IPS-20b (cell line): Measurements from ENCODE around the gene TCERG1L.

ENCODE experiments used
- H3K27ac ChIP-seq: one replicate; pipeline ENCODE4 v1.5.1; 2013; ENCODE audit warnings: low read length
- H3K27me3 ChIP-seq: 2 replicates; pipeline ENCODE4 v1.6.1; 2013; ENCODE audit warnings: mild to moderate bottlenecking, low read length, inconsistent platforms; ENCODE audit not compliant: insufficient read depth
- H3K36me3 ChIP-seq: 2 replicates; pipeline ENCODE4 v1.6.1; 2013; ENCODE audit warnings: low read depth, mild to moderate bottlenecking, inconsistent platforms, low read length, moderate library complexity; ENCODE audit not compliant: insufficient read depth
- H3K4me1 ChIP-seq: 2 replicates; pipeline ENCODE4 v1.6.1; 2013; ENCODE audit warnings: mild to moderate bottlenecking, control low read depth, inconsistent platforms, low read length, moderate library complexity; ENCODE audit not compliant: insufficient read depth
- H3K4me3 ChIP-seq: 2 replicates; pipeline ENCODE4 v1.5.1; 2013; ENCODE audit warnings: mild to moderate bottlenecking, low read length, inconsistent platforms
- H3K9ac ChIP-seq: 2 replicates; pipeline ENCODE4 v1.6.1; 2013; ENCODE audit warnings: low read depth, mild to moderate bottlenecking, inconsistent platforms, low read length, moderate library complexity
- H3K9me3 ChIP-seq: 2 replicates; pipeline ENCODE4 v1.6.1; 2013; ENCODE audit warnings: mild to moderate bottlenecking, low read depth, low read length, inconsistent platforms; ENCODE audit not compliant: insufficient read depth

Gene TCERG1L

GRCh38 chr10:131129544-131129943, 182.0 kb downstream of the TCERG1L start:
- no peak overlapping the region for H3K9ac ChIP-seq
- no peak overlapping the region for H3K27ac ChIP-seq
- H3K9me3 ChIP-seq = no peaks in the 10 kb centered on the region
- H3K4me1 ChIP-seq = peaks cover 10% of the 10 kb centered on the region
- H3K27me3 ChIP-seq = no peaks in the 10 kb centered on the region
- H3K4me3 ChIP-seq = no peak overlapping the region
- H3K36me3 ChIP-seq = no peaks in the 10 kb centered on the region

DNA sequence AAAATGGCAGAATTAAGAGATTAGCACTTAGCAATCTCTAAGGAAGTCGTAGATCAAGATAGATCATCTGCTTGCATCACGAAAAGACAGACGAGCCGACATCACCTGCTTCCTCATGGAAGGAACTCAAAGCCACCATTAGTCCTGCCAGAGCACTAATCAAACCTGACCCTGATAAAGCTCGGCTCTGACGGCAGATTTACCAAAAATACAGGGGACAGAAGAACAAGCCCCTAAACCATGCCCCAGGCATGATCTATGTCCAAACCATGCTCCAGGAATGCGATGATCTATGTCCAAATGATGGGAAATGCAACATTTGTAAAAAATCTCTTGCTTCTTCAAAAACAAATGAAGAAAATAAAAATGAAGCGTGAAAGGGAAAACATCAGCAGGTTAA, 182.8 kb downstream of the TCERG1L start:
- H3K36me3 ChIP-seq = no peaks in the 10 kb centered on the region
- no peak overlapping the region for H3K9ac ChIP-seq
- peaks cover 10% of the 10 kb centered on the region for H3K4me1 ChIP-seq
- no peak overlapping the region for H3K4me3 ChIP-seq
- H3K27me3 ChIP-seq = no peaks in the 10 kb centered on the region
- H3K9me3 ChIP-seq = no peaks in the 10 kb centered on the region
- H3K27ac ChIP-seq = no peak overlapping the region

DNA sequence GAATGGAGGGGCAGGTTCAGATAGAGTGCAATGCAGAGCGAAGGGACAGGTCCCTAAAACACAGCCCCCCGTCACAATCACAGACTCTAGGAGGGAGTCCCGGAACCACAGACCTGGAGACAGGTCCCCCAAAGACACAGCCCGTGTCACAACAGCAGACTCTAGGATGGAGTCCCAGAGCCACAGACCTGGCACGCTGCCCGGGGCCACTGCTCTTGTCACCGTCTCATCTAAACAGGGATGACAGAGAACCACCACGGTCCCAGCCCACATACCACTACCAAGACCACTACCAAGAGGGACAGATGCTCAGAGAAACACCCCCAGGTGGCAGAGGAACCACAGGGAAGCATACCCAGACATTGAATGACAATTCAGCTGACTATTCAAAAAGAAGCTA, 183.9 kb downstream of the TCERG1L start:
- H3K27ac ChIP-seq = no peak overlapping the region
- no peak overlapping the region for H3K4me3 ChIP-seq
- H3K27me3 ChIP-seq = no peaks in the 10 kb centered on the region
- peaks cover 5% of the 10 kb centered on the region; the same call in 1 of the 2 replicates for H3K9me3 ChIP-seq
- H3K36me3 ChIP-seq = no peaks in the 10 kb centered on the region
- H3K4me1 ChIP-seq = peaks cover 10% of the 10 kb centered on the region
- H3K9ac ChIP-seq = no peak overlapping the region

- Histone ChIP-seq H3K27ac (no peak overlapping the region), H3K4me1 (peaks cover 10% of the 10 kb centered on the region), H3K4me3 (no peak overlapping the region), H3K36me3 (no peaks in the 10 kb centered on the region), H3K9me3 (peaks cover 10% of the 10 kb centered on the region), H3K9ac (no peak overlapping the region), H3K27me3 (no peaks in the 10 kb centered on the region)
Measured at GRCh38 chr10:131127138-131127589, 184.4 kb downstream of the TCERG1L start.

DNA sequence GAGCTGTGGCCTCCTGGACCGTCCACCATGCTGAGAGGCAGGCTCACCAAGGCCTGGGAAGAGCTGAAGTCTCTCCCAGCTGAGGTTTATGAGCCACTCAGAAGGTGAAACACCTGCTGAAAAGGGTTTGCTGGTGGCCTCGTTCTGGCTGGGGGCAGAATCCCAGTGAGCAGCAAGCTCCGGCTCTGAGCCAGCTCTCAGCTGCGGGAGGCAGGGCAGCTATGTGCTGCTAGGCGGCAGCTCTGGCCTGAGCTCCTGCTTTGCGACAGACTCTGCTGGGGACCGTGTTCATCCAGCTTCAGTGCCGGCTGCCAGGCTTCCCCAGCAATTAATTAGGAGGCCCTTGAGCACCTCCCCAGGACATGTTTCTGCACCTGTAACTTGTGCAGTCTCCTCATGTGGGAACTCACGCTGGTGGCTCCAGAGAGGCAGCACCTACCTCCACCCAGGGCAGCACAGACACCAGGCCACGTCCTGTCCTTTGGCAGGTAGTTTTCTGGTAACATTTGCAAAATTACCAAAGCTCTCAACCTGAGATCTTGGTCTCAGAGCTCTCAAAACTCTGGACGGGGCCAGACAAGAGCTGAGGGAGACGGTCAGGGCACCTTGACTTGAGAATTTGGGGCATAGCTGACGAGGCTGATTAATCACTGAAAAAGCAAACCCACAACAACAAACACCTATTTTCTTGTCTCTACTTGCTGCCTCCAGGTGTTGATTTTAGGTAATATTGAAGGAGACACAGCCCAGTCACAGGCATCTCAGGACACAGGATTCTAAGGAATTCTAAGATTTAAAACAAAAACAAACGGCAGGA, 185.0 kb downstream of the TCERG1L start:
- no peak overlapping the region for H3K4me3 ChIP-seq
- no peaks in the 10 kb centered on the region for H3K27me3 ChIP-seq
- H3K27ac ChIP-seq = no peak overlapping the region
- peaks cover 10% of the 10 kb centered on the region for H3K4me1 ChIP-seq
- H3K36me3 ChIP-seq = no peaks in the 10 kb centered on the region
- H3K9ac ChIP-seq = no peak overlapping the region
- peaks cover 12% of the 10 kb centered on the region for H3K9me3 ChIP-seq

- Histone ChIP-seq H3K27ac (no peak overlapping the region), H3K4me1 (peaks cover 10% of the 10 kb centered on the region), H3K4me3 (no peak overlapping the region), H3K9ac (no peak overlapping the region), H3K36me3 (no peaks in the 10 kb centered on the region), H3K27me3 (no peaks in the 10 kb centered on the region), H3K9me3 (peaks cover 12% of the 10 kb centered on the region)
Measured at GRCh38 chr10:131125511-131126225, 185.9 kb downstream of the TCERG1L start.

DNA sequence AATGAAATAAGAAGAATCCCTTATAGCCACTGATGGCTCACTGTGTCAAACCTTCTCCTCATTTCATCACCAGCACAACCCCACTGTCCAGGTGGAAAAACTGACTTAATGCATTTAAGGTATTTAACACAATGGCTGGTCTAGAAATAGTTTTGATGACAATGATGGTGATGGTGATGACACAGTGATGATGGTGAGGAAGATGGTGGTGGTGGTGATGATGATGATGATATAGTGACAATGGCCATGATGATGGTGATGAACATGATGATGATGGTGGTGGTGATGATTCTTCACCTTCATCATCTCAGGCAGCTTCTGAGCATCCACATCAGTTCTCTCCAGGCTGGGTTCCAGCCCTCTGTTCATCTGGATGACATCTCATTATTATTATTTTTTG, 186.6 kb downstream of the TCERG1L start:
- Histone ChIP-seq H3K4me3 (no peak overlapping the region), H3K9ac (no peak overlapping the region), H3K9me3 (peaks cover 12% of the 10 kb centered on the region), H3K4me1 (peaks cover 10% of the 10 kb centered on the region), H3K27ac (no peak overlapping the region), H3K27me3 (no peaks in the 10 kb centered on the region), H3K36me3 (no peaks in the 10 kb centered on the region)

GRCh38 chr10:131123496-131123895, 188.0 kb downstream of the TCERG1L start:
- H3K9me3 ChIP-seq = peaks cover 12% of the 10 kb centered on the region
- no peaks in the 10 kb centered on the region for H3K27me3 ChIP-seq
- H3K36me3 ChIP-seq = no peaks in the 10 kb centered on the region
- H3K4me3 ChIP-seq = no peak overlapping the region
- no peak overlapping the region for H3K27ac ChIP-seq
- H3K9ac ChIP-seq = no peak overlapping the region
- peaks cover 10% of the 10 kb centered on the region for H3K4me1 ChIP-seq

GRCh38 chr10:131121511-131122035, 189.9 kb downstream of the TCERG1L start:
- Histone ChIP-seq H3K27me3 (no peaks in the 10 kb centered on the region), H3K36me3 (no peaks in the 10 kb centered on the region), H3K4me3 (no peak overlapping the region), H3K9me3 (peaks cover 12% of the 10 kb centered on the region), H3K27ac (no peak overlapping the region), H3K4me1 (no peaks in the 10 kb centered on the region), H3K9ac (no peak overlapping the region)

DNA sequence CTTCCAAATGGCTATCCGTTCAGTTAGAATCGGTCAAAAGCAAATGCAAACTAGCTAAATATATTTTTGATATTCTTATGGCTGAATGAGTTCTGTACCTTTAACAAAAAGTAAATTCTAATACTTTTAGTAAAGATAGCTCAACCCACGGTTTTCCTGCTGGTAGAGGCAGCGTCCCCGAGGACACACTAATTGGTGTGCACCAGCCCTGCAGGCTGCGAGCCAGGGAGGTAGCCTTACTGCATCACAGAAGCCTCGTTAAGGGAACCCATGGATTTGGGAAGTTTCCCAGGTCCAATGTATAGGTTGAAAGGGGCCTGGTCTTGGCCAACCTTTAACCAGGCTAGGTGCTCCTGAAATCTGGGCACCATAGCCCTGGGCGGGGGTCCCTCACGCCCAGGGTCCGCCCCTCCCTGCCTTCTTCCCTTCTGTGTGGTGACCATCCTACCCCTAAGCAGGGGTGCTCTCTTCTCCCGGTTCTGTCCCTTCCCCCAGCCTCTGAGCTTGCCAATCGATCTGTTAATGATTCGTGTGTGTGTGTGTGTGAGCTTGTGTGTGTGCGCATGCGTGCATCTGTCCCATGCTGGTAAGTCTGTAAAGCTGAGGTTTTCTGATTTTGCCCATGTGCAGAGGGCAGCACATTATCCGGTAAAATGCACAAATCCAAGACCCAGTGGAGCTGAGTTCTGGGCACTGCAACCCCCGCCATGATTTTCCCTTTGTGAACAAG, 191.7 kb downstream of the TCERG1L start:
- no peak overlapping the region for H3K27ac ChIP-seq
- no peaks in the 10 kb centered on the region for H3K27me3 ChIP-seq
- H3K9ac ChIP-seq = no peak overlapping the region
- no peaks in the 10 kb centered on the region for H3K36me3 ChIP-seq
- H3K4me1 ChIP-seq = no peaks in the 10 kb centered on the region; the same call in 1 of the 2 replicates
- H3K9me3 ChIP-seq = peaks cover 12% of the 10 kb centered on the region
- no peak overlapping the region for H3K4me3 ChIP-seq

DNA sequence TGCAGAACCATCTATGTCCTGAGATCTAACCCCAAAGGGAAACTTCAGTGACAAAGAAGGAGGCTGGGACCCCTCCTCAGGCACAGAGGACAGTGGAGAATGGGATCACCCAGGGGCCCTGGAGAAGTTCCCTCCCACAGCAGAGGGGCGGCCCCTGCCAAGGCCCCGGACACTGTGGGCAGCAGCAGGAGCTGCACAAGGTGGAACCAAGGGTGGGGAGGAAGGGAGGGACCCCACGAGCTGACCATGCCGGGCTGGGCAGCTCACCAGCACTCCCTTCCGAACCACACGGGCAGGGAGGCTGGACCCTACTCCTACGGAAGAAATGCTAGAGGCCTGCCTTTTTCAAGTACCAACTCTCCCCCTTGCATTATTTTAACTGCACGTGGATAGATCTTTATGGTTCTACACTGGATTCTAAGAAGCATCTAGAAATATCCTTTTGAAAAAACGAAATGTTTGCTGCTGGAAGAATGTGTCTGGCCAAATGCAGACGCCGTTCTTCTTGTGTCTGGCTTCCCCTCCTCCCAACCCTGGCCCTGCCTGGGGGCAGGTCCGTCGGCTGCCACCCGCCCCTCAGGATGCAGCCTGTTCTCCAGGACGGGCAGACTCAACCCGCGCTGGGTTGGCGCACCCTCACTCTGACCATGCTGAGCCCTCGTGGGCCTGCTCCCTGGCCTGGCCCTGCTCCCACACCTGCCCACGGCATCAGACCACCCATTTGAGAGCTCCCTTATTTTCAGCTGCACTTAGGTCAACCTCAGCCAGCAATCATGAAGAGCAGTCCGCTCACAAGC, 193.9 kb downstream of the TCERG1L start:
- Histone ChIP-seq H3K36me3 (no peaks in the 10 kb centered on the region), H3K27ac (no peak overlapping the region), H3K9me3 (peaks cover 6% of the 10 kb centered on the region), H3K4me3 (no peak overlapping the region), H3K4me1 (no peaks in the 10 kb centered on the region; the same call in 1 of the 2 replicates), H3K9ac (no peak overlapping the region), H3K27me3 (no peaks in the 10 kb centered on the region)
